AG09319 (cell line): ENCODE measurements around the gene PRR18.

Source experiments
- DNase-seq: peaks from one replicate; pipeline ENCODE4 v3.0.0-alpha.2; 2010; ENCODE audit warnings: low read depth; ENCODE audit errors: extremely low read depth
- TF ChIP-seq, protein P1 (sequence below): IDR thresholded peaks from 2 replicates; pipeline ENCODE4 v1.5.1; 2011; ENCODE audit warnings: low read depth, mild to moderate bottlenecking, inconsistent platforms, low read length, moderate library complexity

PRR18 gene

DNA sequence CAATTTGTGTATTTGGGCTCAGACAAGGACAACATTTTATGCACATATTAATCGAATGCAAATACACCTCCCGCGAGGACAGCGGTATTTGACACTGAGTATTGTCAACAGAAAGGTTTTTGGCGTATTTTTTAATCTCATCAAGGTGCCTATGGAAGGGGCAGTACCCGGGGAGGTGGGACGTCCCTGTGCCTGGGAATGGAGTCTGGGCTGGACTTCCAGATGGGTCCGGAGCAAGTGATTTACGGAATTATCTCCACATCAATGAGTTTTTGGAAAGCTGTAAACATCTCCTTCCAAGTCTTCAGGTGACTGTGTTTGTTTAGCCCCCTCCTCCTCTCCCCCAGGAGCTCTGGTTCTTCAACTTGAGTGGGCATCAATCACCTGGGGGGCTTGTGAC, 39.8 kb downstream of the PRR18 start:
- DNase-seq: no peak
- TF ChIP-seq, protein P1, sequence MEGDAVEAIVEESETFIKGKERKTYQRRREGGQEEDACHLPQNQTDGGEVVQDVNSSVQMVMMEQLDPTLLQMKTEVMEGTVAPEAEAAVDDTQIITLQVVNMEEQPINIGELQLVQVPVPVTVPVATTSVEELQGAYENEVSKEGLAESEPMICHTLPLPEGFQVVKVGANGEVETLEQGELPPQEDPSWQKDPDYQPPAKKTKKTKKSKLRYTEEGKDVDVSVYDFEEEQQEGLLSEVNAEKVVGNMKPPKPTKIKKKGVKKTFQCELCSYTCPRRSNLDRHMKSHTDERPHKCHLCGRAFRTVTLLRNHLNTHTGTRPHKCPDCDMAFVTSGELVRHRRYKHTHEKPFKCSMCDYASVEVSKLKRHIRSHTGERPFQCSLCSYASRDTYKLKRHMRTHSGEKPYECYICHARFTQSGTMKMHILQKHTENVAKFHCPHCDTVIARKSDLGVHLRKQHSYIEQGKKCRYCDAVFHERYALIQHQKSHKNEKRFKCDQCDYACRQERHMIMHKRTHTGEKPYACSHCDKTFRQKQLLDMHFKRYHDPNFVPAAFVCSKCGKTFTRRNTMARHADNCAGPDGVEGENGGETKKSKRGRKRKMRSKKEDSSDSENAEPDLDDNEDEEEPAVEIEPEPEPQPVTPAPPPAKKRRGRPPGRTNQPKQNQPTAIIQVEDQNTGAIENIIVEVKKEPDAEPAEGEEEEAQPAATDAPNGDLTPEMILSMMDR: no peak

DNA sequence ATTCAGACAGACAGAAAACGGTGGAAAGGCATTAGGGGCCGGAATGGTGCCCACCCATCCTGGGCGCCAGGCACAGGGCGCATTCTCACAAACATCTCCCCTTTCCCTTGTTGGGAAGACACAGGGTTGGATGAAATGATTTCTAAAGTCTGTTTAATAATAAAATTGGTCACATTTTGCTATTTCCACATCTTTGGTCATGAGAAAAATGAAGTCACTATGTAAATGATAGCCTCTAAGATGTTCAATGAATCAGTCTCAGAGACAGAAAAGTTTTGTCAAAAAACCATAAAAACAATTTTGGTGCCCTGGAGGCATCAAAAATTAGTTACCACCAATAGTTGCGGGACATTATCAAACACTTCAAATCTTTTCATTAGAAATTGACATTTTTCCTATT, 40.7 kb downstream of the PRR18 start:
- TF ChIP-seq, protein P1: no peak
- DNase-seq: no peak

DNA sequence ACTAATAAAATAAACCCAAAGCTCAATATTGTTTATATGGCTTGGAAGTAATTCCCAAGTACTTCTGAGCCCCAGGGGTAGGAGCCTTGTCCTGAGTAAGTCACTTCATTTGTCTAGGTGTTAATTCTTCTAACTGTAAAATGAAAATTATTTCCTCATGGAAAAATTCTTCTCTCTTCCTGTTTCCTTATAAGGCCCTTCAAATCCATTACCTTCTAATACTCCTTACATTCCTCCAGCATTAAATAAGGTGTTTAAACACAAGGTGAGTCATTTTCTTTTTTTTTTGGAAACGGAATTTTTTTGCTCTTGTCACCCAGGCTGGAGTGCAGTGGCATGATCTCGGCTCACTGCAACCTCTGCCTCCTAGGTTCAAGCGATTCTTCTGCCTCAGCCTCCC, 41.9 kb downstream of the PRR18 start:
- DNase-seq: no peak
- TF ChIP-seq, protein P1: no peak

DNA sequence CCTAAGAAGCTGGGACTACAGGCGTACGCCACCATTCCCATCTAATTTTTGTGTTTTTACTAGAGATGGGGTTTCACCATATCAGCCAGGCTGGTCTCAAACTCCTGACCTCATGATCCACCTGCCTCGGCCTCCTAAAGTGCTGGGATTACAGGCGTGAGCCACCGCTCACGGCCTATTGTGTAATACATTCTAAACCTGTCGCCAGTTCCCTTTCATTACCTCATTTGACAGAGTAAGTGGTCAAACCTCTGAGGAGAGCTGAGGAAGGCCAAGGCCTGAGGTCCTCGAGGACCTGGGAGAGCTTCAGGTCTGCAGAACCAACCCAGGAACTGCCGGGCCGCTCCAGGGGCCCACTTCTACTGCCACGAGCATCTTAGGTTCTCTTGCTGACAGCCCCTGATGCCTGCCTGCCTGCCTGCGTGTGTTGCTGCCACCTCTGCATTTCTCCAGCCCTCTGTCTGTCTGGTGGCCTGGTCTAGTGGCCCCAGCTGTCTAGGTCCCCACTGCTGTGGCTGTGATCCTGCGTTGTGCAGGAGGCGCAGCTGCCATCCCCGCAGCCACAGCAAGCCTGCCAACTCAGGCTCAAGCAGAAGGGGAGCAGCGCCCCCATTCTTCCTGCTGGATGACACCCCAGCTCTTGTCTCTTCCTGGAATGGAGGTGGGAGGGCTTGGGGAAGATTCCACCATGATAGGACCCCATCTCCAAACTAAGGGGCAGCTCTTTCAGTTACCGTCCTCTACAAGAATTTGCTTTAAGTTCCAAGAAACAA, 45.3 kb downstream of the PRR18 start:
- no peak for DNase-seq
- TF ChIP-seq, protein P1: no peak

DNA sequence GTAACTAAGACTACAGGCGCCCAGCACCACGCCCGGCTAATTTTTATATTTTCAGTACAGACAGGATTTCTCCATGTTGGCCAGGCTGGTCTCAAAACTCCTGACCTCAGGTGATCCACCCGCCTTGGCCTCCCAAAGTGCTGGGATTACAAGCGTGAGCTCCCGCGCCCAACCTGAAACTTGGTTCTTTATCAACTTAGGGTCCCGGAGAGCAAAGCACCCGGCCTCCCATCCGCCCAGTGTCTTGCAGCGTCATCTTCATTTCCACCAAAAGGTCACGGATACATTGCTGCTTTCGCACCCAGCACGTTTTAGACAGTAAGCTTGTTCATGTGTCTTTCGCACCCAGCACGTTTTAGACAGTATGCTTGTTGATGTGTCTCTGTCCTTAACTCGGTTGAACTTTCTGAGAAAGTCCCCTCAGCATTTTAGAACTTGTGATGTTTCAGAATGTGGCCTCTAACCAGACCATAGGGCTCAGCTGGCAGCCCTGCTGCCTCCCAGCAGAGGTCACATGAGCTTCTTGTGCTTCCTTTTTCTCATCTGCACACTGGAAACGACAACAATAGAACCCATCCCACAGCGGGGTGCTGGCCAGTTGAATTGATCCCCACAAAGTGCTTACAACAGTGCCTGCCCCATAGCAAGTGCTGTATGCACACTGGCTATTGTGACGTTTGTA, 48.8 kb downstream of the PRR18 start:
- no peak for DNase-seq
- TF ChIP-seq, protein P1: no peak

DNA sequence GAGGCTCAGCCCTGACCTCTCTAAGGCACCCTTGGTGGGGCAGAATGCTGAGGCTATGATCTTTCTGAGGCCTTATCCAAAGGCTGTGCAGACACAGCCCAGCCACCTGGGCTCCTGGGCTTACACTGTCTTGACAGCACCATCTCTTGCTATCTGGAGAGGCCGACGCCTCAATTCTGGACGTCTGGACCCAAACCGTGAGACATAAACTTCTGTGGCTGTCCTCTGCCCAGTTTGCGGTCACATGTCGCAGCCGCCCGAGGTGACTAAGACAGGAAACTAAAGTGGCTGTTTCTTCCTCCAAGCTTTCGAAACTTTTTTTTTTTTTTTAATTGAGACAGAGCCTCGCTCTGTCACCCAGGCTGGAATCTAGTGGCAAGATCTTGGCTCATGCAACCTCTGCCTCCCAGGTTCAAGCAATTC, 49.3 kb downstream of the PRR18 start:
- TF ChIP-seq, protein P1: no peak
- no peak for DNase-seq

DNA sequence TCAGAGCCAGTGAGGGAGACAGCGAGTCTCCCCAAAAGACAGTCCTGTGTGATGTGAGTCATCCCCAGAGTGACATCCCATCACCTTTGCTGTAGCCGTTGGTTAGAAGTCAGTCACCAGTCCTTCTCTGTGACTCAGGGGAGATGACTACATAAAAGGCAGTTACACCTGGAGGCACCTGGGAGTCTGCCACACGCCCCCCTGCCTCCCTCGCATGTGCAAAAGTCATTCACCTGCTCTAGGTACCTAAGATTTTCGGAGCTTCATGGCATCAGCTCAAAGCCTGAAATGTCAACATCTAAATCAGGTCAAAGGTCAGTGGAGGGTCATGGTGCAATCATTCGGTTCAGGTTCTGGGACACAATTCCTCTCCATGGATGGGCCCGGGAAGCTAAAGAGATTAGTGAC, 50.3 kb downstream of the PRR18 start:
- no peak for DNase-seq
- TF ChIP-seq, protein P1: no peak
